ENCODE data around the gene LRRC71.

LRRC71 gene

GRCh38 chr1:156927215-156928042 is 7.0 kb downstream of the LRRC71 start:
- DNase-seq (ENCODE audit: low spot score) = peak; percentile 60

- no peak for DNase-seq (ENCODE audit: low spot score)
Measured at GRCh38 chr1:156928043-156928602, 7.7 kb downstream of the LRRC71 start.

DNA sequence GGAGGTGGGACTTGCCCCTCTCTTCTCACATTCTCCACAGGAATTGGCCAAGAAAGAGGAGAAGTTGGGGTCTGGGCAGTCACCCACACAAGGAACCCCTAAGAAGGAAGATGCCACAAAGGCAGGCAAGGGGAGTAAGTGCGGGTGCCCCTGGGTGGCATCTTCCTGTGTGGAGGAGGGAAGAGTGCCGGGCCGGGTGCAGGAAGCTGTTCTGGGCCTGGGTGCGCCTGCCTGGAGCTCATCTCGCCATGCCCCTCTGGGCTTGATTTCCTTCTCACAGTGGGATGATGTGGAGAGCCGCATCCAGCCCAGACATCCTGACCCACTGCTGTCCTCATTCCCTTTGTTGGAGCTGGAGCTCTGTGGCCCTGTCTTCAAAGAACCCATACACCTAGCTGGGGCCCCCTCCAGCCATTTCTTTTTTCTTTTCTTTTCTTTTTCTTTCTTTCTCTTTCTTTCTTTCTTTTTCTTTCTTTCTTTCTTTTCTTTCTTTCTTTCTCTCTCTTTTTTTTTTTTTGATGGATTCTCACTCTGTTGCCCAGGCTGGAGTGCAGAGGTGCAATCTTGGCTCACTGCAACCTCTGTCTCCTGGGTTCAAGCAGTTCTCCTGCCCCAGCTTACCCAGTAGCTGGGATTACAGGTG is 9.3 kb downstream of the LRRC71 start:
- DNase-seq (ENCODE audit: low spot score) = no peak

DNA sequence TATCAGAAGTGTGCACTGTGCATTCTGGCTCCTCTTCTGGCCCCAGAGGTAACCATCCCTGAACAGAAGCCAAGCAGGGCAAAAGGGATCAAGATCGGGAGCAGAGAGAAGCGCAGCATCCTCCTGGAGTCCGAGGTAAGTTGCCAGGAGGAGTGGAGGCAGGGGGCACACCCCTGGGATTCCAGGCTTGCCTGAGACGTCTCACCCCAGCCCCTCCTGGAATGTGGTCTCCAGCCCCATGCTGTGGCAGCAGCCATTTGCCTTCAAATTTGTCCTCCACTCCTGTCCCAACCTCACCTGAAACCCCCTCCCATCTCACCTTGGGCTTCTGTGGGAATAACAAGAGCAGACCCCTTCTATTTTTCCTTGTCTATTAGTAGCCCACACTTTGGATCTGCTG is 10.1 kb downstream of the LRRC71 start:
- DNase-seq (ENCODE audit: low spot score) = no peak

DNA sequence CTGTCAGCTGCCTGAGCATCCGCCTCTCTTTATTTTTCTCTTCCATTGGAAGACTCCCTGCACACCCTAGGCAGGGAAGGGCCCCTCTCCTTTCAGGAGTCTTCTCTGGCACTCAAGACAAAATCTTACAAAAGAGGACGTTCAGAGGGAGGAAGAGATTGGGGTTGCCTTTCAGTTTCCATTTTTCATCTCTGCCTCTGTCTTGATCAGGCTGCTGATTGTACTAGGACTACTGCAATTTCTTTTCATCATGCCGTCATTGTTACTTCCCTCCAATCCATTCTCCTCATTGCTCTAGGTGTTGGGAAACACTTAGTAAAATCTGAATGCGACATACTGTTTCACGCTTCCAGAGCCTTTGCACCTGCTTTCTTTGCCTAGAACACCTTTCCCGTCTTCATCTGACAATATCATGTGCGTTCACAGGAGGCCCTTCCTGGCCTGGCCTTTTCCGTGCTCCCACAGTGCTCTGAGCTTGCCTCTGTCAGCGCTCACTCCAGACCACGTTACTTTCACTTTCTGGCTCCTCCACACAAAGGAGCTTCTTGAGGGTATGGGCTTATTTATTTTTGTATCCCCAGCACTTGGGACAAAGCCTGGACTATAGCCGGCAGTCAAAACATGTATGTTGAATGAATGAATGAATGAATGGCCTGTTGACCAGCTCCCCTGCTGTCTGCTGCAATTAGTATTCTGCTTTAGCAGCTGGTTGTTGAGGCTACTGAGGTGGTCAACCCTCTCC is 10.9 kb downstream of the LRRC71 start:
- no peak for DNase-seq (ENCODE audit: low spot score)

DNA sequence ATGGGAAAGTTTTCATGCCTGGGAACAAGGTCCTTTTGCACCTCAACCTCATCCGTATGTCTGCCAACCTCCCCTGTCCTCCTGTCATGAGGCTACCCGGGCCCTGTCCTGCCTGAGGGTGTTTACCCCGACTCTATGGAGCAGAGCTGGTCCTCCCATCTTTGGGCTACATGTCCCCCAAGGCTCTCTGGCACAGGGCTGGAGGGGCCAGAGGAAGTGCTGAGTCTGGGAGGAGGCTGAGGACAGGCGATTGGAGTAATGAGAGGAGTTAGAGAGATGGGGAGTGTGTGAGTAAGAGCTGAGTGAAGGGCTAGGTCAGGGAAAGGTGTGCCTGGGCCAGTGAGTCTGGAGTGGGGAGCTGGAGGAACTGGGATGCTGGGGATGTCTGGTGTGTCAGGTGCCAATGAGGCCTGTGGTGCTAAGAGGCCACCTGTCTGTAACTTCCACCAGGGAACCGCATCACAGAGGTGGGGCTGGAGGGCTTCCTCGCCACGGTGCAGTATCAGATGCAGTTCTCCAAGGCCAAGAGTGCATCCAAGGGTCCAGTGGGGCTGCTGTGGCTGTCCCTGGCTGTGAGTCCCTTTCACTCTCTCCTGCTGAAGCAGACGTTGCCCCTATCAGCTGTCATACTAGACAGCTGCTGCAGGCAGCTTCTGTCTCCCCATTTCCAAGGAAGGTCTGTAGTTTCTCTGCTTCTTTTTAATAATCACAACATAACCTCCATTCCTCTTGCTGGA is 11.7 kb downstream of the LRRC71 start:
- no peak for DNase-seq (ENCODE audit: low spot score)

GRCh38 chr1:156933136-156933535 is 12.7 kb downstream of the LRRC71 start:
- DNase-seq (ENCODE audit: low spot score) = no peak

- DNase-seq (ENCODE audit: low spot score) = no peak
Measured at GRCh38 chr1:156935505-156936128, 15.2 kb downstream of the LRRC71 start.

DNA sequence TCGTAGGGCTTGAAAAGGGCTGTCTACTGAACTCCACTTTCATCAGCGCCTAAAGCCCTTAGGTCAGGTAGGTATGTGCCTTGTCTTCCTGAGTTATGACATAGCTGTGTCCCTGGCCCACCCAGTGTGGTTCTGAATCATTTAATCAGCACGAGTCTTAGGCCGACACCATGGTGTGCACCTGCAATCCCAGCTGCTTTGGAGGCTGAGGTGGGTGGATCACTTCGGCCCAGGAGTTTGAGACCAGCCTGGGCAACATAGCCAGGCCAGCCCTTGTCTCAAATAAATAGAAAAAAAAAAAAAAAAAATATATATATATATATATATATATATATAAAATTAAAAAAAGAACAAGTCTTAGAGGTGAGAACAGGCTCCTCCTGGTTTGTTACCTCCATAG is 15.8 kb downstream of the LRRC71 start:
- no peak for DNase-seq (ENCODE audit: low spot score)

DNA sequence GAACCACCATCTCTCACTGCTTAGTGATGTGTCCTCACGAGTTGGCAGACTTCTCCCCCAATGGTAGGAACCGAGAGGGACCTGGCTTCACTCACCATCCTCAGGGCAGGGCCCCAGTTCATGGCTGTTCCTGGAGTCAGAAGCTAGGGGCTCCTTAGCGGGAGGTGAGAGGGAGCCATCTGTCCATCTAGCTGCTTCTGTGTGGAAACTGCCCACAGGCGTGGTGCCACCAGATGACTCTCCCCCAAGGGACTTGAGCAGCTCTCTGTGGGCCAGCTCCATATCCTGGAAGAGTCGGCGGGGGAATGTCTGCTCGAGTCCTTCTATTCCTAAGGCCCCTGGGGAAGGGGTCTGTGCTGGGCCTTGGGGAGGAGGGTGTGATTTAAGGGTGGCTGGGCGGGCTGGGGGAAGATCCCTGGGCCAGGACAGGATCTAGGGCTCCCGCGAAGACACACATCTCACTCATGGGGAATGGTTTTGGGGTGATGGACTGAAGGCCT is 16.3 kb downstream of the LRRC71 start:
- no peak for DNase-seq (ENCODE audit: low spot score)

DNA sequence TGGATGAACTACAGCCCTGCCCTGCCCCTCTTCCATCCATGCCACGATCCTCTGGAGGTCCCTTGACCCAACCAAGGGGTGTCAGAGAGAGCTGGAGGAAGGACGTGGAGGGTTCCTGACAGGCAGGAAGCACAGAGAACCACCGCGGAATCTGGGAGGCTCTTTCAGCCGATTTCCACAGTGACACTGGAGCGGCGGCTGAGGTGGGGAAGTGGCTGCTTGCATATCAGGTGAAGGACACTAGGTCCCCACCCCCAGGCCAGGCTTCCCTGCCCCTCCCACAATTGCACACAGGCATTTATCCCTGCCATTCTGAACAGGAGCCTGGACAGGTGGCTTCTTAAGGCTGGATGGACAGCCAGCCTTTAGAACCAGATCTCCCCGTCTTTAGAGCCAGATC is 17.5 kb downstream of the LRRC71 start:
- no peak for DNase-seq (ENCODE audit: low spot score)

- DNase-seq (ENCODE audit: low spot score) = no peak
Measured at GRCh38 chr1:156938813-156939212, 18.4 kb downstream of the LRRC71 start.

- DNase-seq (ENCODE audit: low spot score) = no peak
Measured at GRCh38 chr1:156939786-156940334, 19.4 kb downstream of the LRRC71 start.

DNA sequence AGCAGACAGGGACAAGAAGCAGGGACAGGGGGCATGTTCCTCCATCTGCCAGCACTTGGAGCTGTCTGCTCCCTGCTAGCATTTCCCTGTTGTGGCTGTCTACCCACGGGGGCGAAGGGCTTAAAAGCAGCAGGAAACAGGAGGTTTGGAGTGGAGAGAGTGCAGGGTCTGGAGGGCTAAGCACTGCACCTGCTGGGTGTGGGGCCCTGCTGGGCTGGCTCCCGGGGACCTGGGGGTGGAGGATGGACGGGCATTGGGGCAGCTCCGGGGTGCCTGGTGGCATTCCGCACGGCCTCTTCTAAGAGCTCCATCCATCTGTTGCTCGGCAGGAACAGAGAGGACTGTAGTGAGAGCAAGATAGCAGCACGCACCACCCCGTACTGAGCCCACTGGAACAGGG is 21.2 kb downstream of the LRRC71 start:
- DNase-seq (ENCODE audit: low spot score) = no peak

- DNase-seq (ENCODE audit: low spot score) = no peak
Measured at GRCh38 chr1:156942176-156942575, 21.7 kb downstream of the LRRC71 start.

DNA sequence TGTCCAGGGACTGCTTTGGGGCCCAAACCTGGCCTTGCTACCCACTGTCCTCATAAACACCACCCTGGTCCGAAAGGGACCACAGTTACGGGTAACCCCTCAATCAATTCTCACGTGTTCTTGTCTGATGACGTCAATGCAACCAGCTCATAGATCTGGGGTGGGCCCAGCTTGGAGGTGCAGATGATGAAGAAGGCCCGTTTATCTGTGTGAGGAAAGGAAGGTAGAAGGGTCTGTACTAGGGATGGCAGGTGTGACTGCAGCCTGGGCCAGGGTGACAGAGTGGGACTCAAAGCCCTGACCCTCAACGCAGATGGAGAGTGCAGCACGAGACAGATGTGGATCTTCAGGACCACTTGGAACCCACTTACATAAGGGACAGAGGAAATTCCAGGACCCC is 22.1 kb downstream of the LRRC71 start:
- DNase-seq (ENCODE audit: low spot score) = no peak

- DNase-seq (ENCODE audit: low spot score) = no peak
Measured at GRCh38 chr1:156943756-156944155, 23.3 kb downstream of the LRRC71 start.

- DNase-seq (ENCODE audit: low spot score) = no peak
Measured at GRCh38 chr1:156944268-156944667, 23.8 kb downstream of the LRRC71 start.

GRCh38 chr1:156944848-156945247 is 24.4 kb downstream of the LRRC71 start:
- no peak for DNase-seq (ENCODE audit: low spot score)

DNA sequence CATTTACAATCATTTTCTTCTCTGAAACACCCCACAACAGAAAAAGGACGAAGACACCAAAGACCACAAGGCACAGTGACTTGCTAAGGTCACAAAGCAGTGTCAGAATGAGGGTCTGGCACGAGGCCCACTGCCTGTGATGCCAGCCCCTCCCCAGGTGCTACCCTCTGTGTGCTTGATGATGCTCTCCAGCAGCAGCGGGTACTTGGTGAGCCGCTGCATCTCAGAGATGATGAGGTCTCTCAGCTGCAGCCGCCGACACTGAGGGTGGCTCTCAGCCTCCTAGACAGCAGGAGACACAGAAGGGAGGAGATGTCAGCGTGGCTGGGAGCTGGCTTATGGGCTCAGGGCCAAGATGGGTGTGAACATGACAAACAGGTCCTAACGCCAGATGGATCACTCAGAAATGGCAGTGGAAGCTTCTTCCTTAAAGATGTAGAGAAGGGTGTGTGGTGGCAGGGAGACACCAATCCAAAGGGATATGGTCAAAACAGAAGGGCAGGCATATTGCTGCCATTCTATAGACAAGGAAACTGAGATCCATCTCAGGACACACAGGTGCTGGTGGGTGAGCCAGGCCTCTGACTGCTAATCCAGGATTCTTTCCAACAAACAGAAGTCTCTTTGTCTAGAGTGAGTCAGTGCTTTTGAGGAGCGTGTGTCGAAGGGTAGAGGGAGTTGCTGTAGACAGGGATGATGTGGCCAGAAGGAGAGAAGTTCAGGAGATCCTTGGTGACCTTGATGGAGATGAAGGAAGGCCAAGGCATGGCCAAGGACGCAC is 25.6 kb downstream of the LRRC71 start:
- DNase-seq (ENCODE audit: low spot score) = no peak
